Calu3 (cell line): Measurements from ENCODE around the gene ARHGAP26. TPM values are rescaled to one million over a fixed set of nuclear protein-coding genes. Genes with fewer than 3 reads are reported as not detected.

Source experiments
- BruUV-seq: library from RNA; stranded (reverse); fragments of 400-500 nt; replicated peaks from 2 replicates; lab custom pipeline; 2021; lab: Mats Ljungman, UMichigan
- CTCF ChIA-PET: fragments of 300-600 bp; sonication (Branson Sonifier 250); formaldehyde crosslinking; loops from one replicate; lab custom pipeline; 2022; ENCODE audit warnings: antibody characterized with exemption; lab: Charles Lee
- DNase-seq: peaks from one replicate; pipeline ENCODE4 v3.0.0; 2022
- H3K27ac Mint-ChIP-seq: one replicate; pipeline ENCODE4 v1.8.0; 2022; ENCODE audit warnings: mixed read lengths; ENCODE audit not compliant: unreplicated experiment
- H3K27me3 Mint-ChIP-seq: one replicate; pipeline ENCODE4 v1.8.0; 2022; ENCODE audit warnings: mixed read lengths; ENCODE audit not compliant: unreplicated experiment
- H3K36me3 Mint-ChIP-seq: one replicate; pipeline ENCODE4 v1.8.0; 2022; ENCODE audit warnings: mild to moderate bottlenecking, moderate library complexity, mixed read lengths; ENCODE audit not compliant: insufficient read depth, unreplicated experiment
- H3K4me1 Mint-ChIP-seq: one replicate; pipeline ENCODE4 v1.8.0; 2022; ENCODE audit warnings: mild to moderate bottlenecking, low read depth, mixed read lengths; ENCODE audit not compliant: unreplicated experiment
- H3K4me3 Mint-ChIP-seq: one replicate; pipeline ENCODE4 v1.8.0; 2022; ENCODE audit warnings: mild to moderate bottlenecking, low read depth, moderate library complexity, mixed read lengths; ENCODE audit not compliant: unreplicated experiment
- H3K9me3 Mint-ChIP-seq: one replicate; pipeline ENCODE4 v1.8.0; 2022; ENCODE audit warnings: low read depth, mixed read lengths; ENCODE audit not compliant: unreplicated experiment
- CTCF ChIP-seq: fragments of 200-600 bp; IDR thresholded peaks from one replicate; pipeline ENCODE4 v1.8.0; 2022; ENCODE audit warnings: antibody characterized with exemption; ENCODE audit not compliant: unreplicated experiment
- intact Hi-C: fragments of 100-400 bp; cut with micrococcal nuclease; formaldehyde crosslinking; loops from one replicate; pipeline ENCODE4 v1.10.0; 2022; ENCODE audit not compliant: unreplicated experiment
- total RNA-seq: library from RNA; stranded (reverse); gene quantifications from 2 replicates; pipeline ENCODE4 v1.2.3, GENCODE V29; 2022

The ARHGAP26 gene
- total RNA-seq, 1 experiment from 2014 or later = 118 TPM

DNA sequence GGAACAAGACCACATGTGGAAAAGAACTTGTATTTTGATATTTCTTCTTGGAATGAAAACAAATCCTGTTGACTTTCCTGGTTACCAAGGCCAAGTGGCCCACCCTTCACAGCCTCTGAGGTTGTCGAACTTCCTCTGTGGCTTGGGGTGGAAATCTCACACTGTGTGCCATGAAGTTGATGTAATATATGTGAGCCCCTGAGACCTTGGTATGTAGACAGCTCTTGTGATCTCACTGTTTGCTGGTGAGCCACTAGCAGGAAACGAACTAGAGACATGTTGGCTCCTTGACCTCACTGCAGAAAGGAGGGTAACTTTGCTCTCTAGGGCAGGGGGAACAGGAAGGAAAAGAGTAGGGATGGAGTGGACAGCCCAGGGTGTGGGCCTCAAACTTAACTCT lies 159.4 kb downstream of the ARHGAP26 start:
- CTCF ChIA-PET = interaction anchor here (0.6 kb wide), 1 partner anchor 168 kb away, joined by 4 read pairs; no protein-coding TSS in a partner anchor
- H3K4me1 Mint-ChIP-seq = peaks cover 19% of the 10 kb centered on the region
- no TSS peak for BruUV-seq
- DNase-seq = no peak
- H3K4me3 Mint-ChIP-seq = no peak overlapping the region
- no peak for TF ChIP-seq CTCF
- H3K36me3 Mint-ChIP-seq = peaks cover 45% of the 10 kb centered on the region
- intact Hi-C loops = no loop called here
- no peak overlapping the region for H3K27ac Mint-ChIP-seq
- H3K27me3 Mint-ChIP-seq = no peaks in the 10 kb centered on the region
- H3K9me3 Mint-ChIP-seq = no peaks in the 10 kb centered on the region

- no peak overlapping the region for H3K4me3 Mint-ChIP-seq
- intact Hi-C loops = no loop called here
- H3K9me3 Mint-ChIP-seq = no peaks in the 10 kb centered on the region
- H3K27me3 Mint-ChIP-seq = no peaks in the 10 kb centered on the region
- CTCF ChIA-PET = no interaction called here
- H3K27ac Mint-ChIP-seq = no peak overlapping the region
- no peak for TF ChIP-seq CTCF
- peaks cover 51% of the 10 kb centered on the region for H3K36me3 Mint-ChIP-seq
- no TSS peak for BruUV-seq
- H3K4me1 Mint-ChIP-seq = peaks cover 16% of the 10 kb centered on the region
- DNase-seq = no peak
Measured at GRCh38 chr5:142930395-142931110, 160.4 kb downstream of the ARHGAP26 start.

GRCh38 chr5:142931896-142932686 lies 161.9 kb downstream of the ARHGAP26 start:
- no peak overlapping the region for H3K4me3 Mint-ChIP-seq
- intact Hi-C loops = no loop called here
- H3K9me3 Mint-ChIP-seq = no peaks in the 10 kb centered on the region
- CTCF ChIA-PET = no interaction called here
- peaks cover 16% of the 10 kb centered on the region for H3K4me1 Mint-ChIP-seq
- H3K36me3 Mint-ChIP-seq = peaks cover 50% of the 10 kb centered on the region
- no peaks in the 10 kb centered on the region for H3K27me3 Mint-ChIP-seq
- H3K27ac Mint-ChIP-seq = no peak overlapping the region
- no peak for TF ChIP-seq CTCF
- no TSS peak for BruUV-seq
- no peak for DNase-seq

- intact Hi-C loops = no loop called here
- Mint-ChIP-seq H3K27ac (no peak overlapping the region), H3K36me3 (peaks cover 39% of the 10 kb centered on the region), H3K4me1 (peaks cover 16% of the 10 kb centered on the region), H3K4me3 (no peak overlapping the region), H3K27me3 (no peaks in the 10 kb centered on the region), H3K9me3 (no peaks in the 10 kb centered on the region)
- CTCF ChIA-PET = interaction anchor here (0.8 to 0.9 kb wide), 2 partner anchors 12 to 213 kb away, joined by 3 to 4 read pairs; no protein-coding TSS in a partner anchor
- BruUV-seq = no TSS peak
- no peak for DNase-seq
- no peak for TF ChIP-seq CTCF
Measured at GRCh38 chr5:142934051-142934762, 164.0 kb downstream of the ARHGAP26 start.
